Adrenal gland (tissue), 12 donors: ENCODE data around the gene SPRR2F. TPM values are rescaled to one million over a fixed set of nuclear protein-coding genes. Genes with fewer than 3 reads are reported as not detected.
"Not testable (repeated sequence)": the region's sequence is repeated elsewhere in the genome, so short reads cannot be mapped to it uniquely, and the experiment has no call there.

Source experiments
- DNase-seq, 7 donors: peaks; one replicate each; pipeline ENCODE4 v3.0.0-alpha.2; 2019 to 2020
- H3K27ac ChIP-seq, 5 donors: fragments of 200-600 bp; sonication (generic) in 4 of 5; 1 replicate in 3 of 5; 2 replicates in 2 of 5; pipeline versions ENCODE4 v1.5.1 to v1.8.0; 2016 to 2020; ENCODE audit warnings: mild to moderate bottlenecking in 1 of 5
- H3K27me3 ChIP-seq: fragments of 200-600 bp; 2 replicates; pipeline ENCODE4 v1.8.0; 2021
- H3K36me3 ChIP-seq, 2 donors: fragments of 200-600 bp; replicated peaks in 1 of 2; 1 replicate in 1 of 2; 2 replicates in 1 of 2; pipeline versions ENCODE4 v1.5.1 to v1.8.0; 2018 to 2022
- H3K4me1 ChIP-seq, 2 donors: fragments of 200-600 bp; replicated peaks in 1 of 2; 1 replicate in 1 of 2; 2 replicates in 1 of 2; pipeline versions ENCODE4 v1.5.1 to v1.8.0; 2018 to 2021
- H3K4me3 ChIP-seq, 4 donors: fragments of 200-600 bp; sonication (generic) in 3 of 4; one replicate each; pipeline ENCODE4 v1.5.1; 2016 to 2018
- H3K9me3 ChIP-seq, 3 donors: fragments of 200-600 bp; sonication (generic) in 1 of 3; replicated peaks in 1 of 3; 1 replicate in 2 of 3; 2 replicates in 1 of 3; pipeline versions ENCODE4 v1.5.1 to v1.8.0; 2016 to 2021
- POLR2A ChIP-seq, 2 donors: fragments of 450-650 bp; IDR thresholded peaks; one replicate each; pipeline ENCODE4 v1.6.1; 2017; ENCODE audit warnings: antibody characterized with exemption in 2 of 2, mild to moderate bottlenecking in 2 of 2, moderate library complexity in 1 of 2
- WGBS, 4 donors: extraction: QIAGEN DNeasy Blood & Tissue Kit in 2 of 4; methylation state at CpG; one replicate each; pipeline versions ENCODE4 v1.1.5 to v1.1.7; 2013 to 2017; 5-methylcytosine and 5-hydroxymethylcytosine counted together
- intact Hi-C, 2 donors: fragments of 100-400 bp; cut with DNase I; formaldehyde crosslinking; loops; one replicate each; pipeline versions ENCODE4 v1.14.1 to v1.15.0; 2022 to 2023
- polyA plus RNA-seq, 3 donors: library from polyadenylated mRNA; stranded (reverse); fragments of 200-250 nt in 2 of 3; fragments of 350-450 nt in 1 of 3; fragmentation: Illumina TruSeq in 1 of 3; extraction: RNeasy Lipid Tissue Mini Kit (QIAGEN cat#74804) in 1 of 3; gene quantifications; one replicate each; pipeline ENCODE4 v1.2.3, GENCODE V29; 2013 to 2014
- total RNA-seq, 9 donors: library from RNA; depleted of rRNA in 4 of 9; stranded (reverse); fragments of >200 nt in 4 of 9; fragments of 120-200 nt in 1 of 9; fragmentation: NEBNext Ultra II Directional in 1 of 9; extraction: Animal tissue kit (Norgen Biotek cat#: 25700) in 1 of 9; gene quantifications; one replicate each; pipeline versions ENCODE4 v1.1.0 to v1.2.4, GENCODE V29; 2013 to 2023
- TF ChIP-seq, protein P1 (sequence below), 6 experiments: fragments of 450-650 bp in 4 of 6; fragments of 200-600 bp in 2 of 6; sonication (generic) in 1 of 6; IDR thresholded peaks; 1 replicate in 5 of 6; 2 replicates in 1 of 6; pipeline versions ENCODE4 v1.5.1 to v1.8.0; 2016 to 2021; ENCODE audit warnings: antibody characterized with exemption in 6 of 6, mild to moderate bottlenecking in 2 of 6, moderate library complexity in 1 of 6
- donor health status: healthy with polysubstance abuse.
- donor health status: Bipolar disorder and iron deficiency.
- donor health status: DM: yes; HTN: yes; CAD: no.
- donor health status: DM: no; HTN: no; CAD: no.
- donor health status: DM: no; HTN: no; CAD: no.
- donor health status: DM: yes; HTN: yes; CAD: no.

SPRR2F gene
- total and polyA plus RNA-seq, 12 donors, result not detected

- TF ChIP-seq, protein P1, sequence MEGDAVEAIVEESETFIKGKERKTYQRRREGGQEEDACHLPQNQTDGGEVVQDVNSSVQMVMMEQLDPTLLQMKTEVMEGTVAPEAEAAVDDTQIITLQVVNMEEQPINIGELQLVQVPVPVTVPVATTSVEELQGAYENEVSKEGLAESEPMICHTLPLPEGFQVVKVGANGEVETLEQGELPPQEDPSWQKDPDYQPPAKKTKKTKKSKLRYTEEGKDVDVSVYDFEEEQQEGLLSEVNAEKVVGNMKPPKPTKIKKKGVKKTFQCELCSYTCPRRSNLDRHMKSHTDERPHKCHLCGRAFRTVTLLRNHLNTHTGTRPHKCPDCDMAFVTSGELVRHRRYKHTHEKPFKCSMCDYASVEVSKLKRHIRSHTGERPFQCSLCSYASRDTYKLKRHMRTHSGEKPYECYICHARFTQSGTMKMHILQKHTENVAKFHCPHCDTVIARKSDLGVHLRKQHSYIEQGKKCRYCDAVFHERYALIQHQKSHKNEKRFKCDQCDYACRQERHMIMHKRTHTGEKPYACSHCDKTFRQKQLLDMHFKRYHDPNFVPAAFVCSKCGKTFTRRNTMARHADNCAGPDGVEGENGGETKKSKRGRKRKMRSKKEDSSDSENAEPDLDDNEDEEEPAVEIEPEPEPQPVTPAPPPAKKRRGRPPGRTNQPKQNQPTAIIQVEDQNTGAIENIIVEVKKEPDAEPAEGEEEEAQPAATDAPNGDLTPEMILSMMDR (IDR thresholded peaks at IDR 0.05), result no peak
- no peak for TF ChIP-seq POLR2A (IDR thresholded peaks at IDR 0.05)
- intact Hi-C loops, result no loop called here
- H3K9me3 ChIP-seq, result no peaks in the 10 kb centered on the region
- no peak overlapping the region for H3K4me3 ChIP-seq
- H3K27ac ChIP-seq, result no peak overlapping the region
- no peaks in the 10 kb centered on the region for H3K27me3 ChIP-seq
- WGBS, 4 donors, result 20 to 32% (median 27%) methylated on average over 3 of the region's 3 CpGs
- no peaks in the 10 kb centered on the region for H3K4me1 ChIP-seq
- H3K36me3 ChIP-seq, result no peaks in the 10 kb centered on the region
- DNase-seq, result no peak
Measured at GRCh38 chr1:153119491-153119971, 6.2 kb upstream of the SPRR2F start.

- intact Hi-C loops, H3K27me3 ChIP-seq, H3K4me3 ChIP-seq, H3K27ac ChIP-seq, H3K36me3 ChIP-seq, H3K4me1 ChIP-seq, DNase-seq, H3K9me3 ChIP-seq: not testable (repeated sequence)
Measured at GRCh38 chr1:153115264-153115663, 1.9 kb upstream of the SPRR2F start.

GRCh38 chr1:153112454-153112853 is 862 bp downstream of the SPRR2F start:
- H3K9me3 ChIP-seq, H3K36me3 ChIP-seq, intact Hi-C loops, H3K4me1 ChIP-seq, H3K27me3 ChIP-seq, H3K27ac ChIP-seq, H3K4me3 ChIP-seq, DNase-seq: not testable (repeated sequence)
- WGBS, 4 donors, result 61 to 74% (median 73%) methylated on average over 5 of the region's 5 CpGs

DNA sequence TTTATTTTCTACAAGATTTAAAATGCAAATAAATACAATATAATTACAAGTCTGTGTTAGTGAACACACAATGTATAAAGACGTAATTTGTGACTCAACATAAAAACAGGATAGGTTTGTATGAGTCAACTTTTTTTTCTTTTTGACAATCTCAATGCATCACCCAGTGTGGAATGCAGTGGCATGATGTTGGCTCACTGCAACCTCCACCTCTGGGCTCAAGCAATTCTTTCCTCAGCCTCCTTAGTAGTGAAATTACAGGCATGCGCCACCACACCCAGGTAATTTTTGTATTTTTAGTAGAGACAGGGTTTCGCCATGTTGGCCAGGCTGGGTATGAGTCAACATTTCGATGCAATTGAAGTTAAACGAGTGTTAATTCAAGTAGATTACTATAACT is 13.1 kb downstream of the SPRR2F start:
- H3K27me3 ChIP-seq, result no peaks in the 10 kb centered on the region
- no peaks in the 10 kb centered on the region for H3K36me3 ChIP-seq
- TF ChIP-seq, protein P1 (IDR thresholded peaks at IDR 0.05), result no peak
- no peak for TF ChIP-seq POLR2A (IDR thresholded peaks at IDR 0.05)
- no peak for DNase-seq
- intact Hi-C loops, result no loop called here
- 81 to 89% (median 84%) methylated on average over 5 of the region's 5 CpGs for WGBS, 4 donors
- no peaks in the 10 kb centered on the region for H3K4me1 ChIP-seq
- H3K27ac ChIP-seq, result no peak overlapping the region
- H3K4me3 ChIP-seq, result no peak overlapping the region
- no peaks in the 10 kb centered on the region for H3K9me3 ChIP-seq

- no peaks in the 10 kb centered on the region for H3K27me3 ChIP-seq
- WGBS, 4 donors, result 84 to 90% (median 89%) methylated on average over 9 of the region's 9 CpGs
- DNase-seq, result no peak
- no peaks in the 10 kb centered on the region for H3K9me3 ChIP-seq
- H3K27ac ChIP-seq, result no peak overlapping the region
- no peaks in the 10 kb centered on the region for H3K4me1 ChIP-seq
- TF ChIP-seq POLR2A (IDR thresholded peaks at IDR 0.05), result no peak
- TF ChIP-seq, protein P1 (IDR thresholded peaks at IDR 0.05), result no peak
- H3K36me3 ChIP-seq, result no peaks in the 10 kb centered on the region
- H3K4me3 ChIP-seq, result no peak overlapping the region
- intact Hi-C loops, result no loop called here
Measured at GRCh38 chr1:153099461-153100045, 13.8 kb downstream of the SPRR2F start.
